Stimulated activated CD4-positive, alpha-beta T cell treated with anti-CD3 and anti-CD28 coated beads, TNF-alpha, amount 100 ng/mL, for 1 hour (primary cell): ENCODE measurements around the gene MB21D2.

Experiments
- DNase-seq, 3 donors: peaks; one replicate each; pipeline ENCODE4 v3.0.0-alpha.2; 2020; ENCODE audit warnings: low read depth in 3 of 3, low spot score in 1 of 3

Gene MB21D2

GRCh38 chr3:192835818-192836815 lies 81.5 kb downstream of the MB21D2 start:
- no peak for DNase-seq

GRCh38 chr3:192834428-192834827 lies 83.2 kb downstream of the MB21D2 start:
- no peak for DNase-seq

- no peak for DNase-seq
Observed at GRCh38 chr3:192833177-192833890, 84.3 kb downstream of the MB21D2 start.

GRCh38 chr3:192831801-192832347 lies 85.8 kb downstream of the MB21D2 start:
- DNase-seq, result no peak

GRCh38 chr3:192831111-192831644 lies 86.5 kb downstream of the MB21D2 start:
- DNase-seq, result no peak

GRCh38 chr3:192830291-192831110 lies 87.2 kb downstream of the MB21D2 start:
- no peak for DNase-seq

- no peak for DNase-seq
Observed at GRCh38 chr3:192827863-192828594, 89.6 kb downstream of the MB21D2 start.

- DNase-seq, result no peak
Observed at GRCh38 chr3:192827208-192827607, 90.4 kb downstream of the MB21D2 start.

GRCh38 chr3:192826214-192827006 lies 91.2 kb downstream of the MB21D2 start:
- no peak for DNase-seq

GRCh38 chr3:192825657-192826200 lies 91.9 kb downstream of the MB21D2 start:
- no peak for DNase-seq

GRCh38 chr3:192825216-192825615 lies 92.4 kb downstream of the MB21D2 start:
- no peak for DNase-seq

- DNase-seq, result no peak
Observed at GRCh38 chr3:192824313-192824712, 93.3 kb downstream of the MB21D2 start.

- no peak for DNase-seq
Observed at GRCh38 chr3:192821161-192821560, 96.5 kb downstream of the MB21D2 start.

- no peak for DNase-seq
Observed at GRCh38 chr3:192820161-192820560, 97.5 kb downstream of the MB21D2 start.

GRCh38 chr3:192819001-192819569 lies 98.6 kb downstream of the MB21D2 start:
- DNase-seq, result peak in 1 of 3 donors; percentile 7

GRCh38 chr3:192818126-192818525 lies 99.5 kb downstream of the MB21D2 start:
- DNase-seq, result no peak

- no peak for DNase-seq
Observed at GRCh38 chr3:192817506-192817905, 100.2 kb downstream of the MB21D2 start.

GRCh38 chr3:192817053-192817452 lies 100.6 kb downstream of the MB21D2 start:
- DNase-seq, result no peak

GRCh38 chr3:192816351-192816750 lies 101.3 kb downstream of the MB21D2 start:
- DNase-seq, result no peak
